CD14-positive monocyte (primary cell): Measurements from ENCODE around the gene PDE4D. TPM values are rescaled to one million over a fixed set of nuclear protein-coding genes. Genes with fewer than 3 reads are reported as not detected.
A peak's percentile ranks its signal among the peaks of the same experiment; 100 is the strongest.

Experiments used
- DNase-seq, 3 donors: peaks; one replicate each; pipeline ENCODE4 v3.0.0-alpha.2; 2011 to 2022
- H2AFZ ChIP-seq: 2 replicates; pipeline ENCODE4 v1.6.0; 2012; ENCODE audit warnings: mild to moderate bottlenecking, low read depth, low read length, inconsistent platforms; ENCODE audit not compliant: insufficient read depth, poor library complexity, severe bottlenecking
- H3K27ac ChIP-seq, 2 donors: 1 replicate in 1 of 2; 2 replicates in 1 of 2; pipeline ENCODE4 v1.5.1; 2012 to 2013; ENCODE audit warnings: low read length in 2 of 2, control low read depth in 1 of 2, inconsistent platforms in 1 of 2, low read depth in 1 of 2, mild to moderate bottlenecking in 1 of 2
- H3K27me3 ChIP-seq, 2 donors: one replicate each; pipeline versions ENCODE4 v1.6.0 to v1.6.1; 2011 to 2013; ENCODE audit warnings: low read length in 2 of 2; ENCODE audit not compliant: control insufficient read depth in 2 of 2, insufficient read depth in 2 of 2
- H3K36me3 ChIP-seq, 2 donors: replicated peaks in 1 of 2; 1 replicate in 1 of 2; 2 replicates in 1 of 2; pipeline versions ENCODE4 v1.5.1 to v1.6.1; 2012 to 2013; ENCODE audit warnings: low read length in 2 of 2, control low read depth in 1 of 2, inconsistent platforms in 1 of 2, mild to moderate bottlenecking in 1 of 2; ENCODE audit not compliant: insufficient read depth in 2 of 2, control insufficient read depth in 1 of 2
- H3K4me1 ChIP-seq, 2 donors: 1 replicate in 1 of 2; 2 replicates in 1 of 2; pipeline versions ENCODE4 v1.5.1 to v1.6.1; 2012 to 2013; ENCODE audit warnings: low read length in 2 of 2, control low read depth in 1 of 2, inconsistent platforms in 1 of 2, mild to moderate bottlenecking in 1 of 2, moderate library complexity in 1 of 2; ENCODE audit not compliant: insufficient read depth in 2 of 2, control insufficient read depth in 1 of 2
- H3K4me2 ChIP-seq: replicated peaks from 2 replicates; pipeline ENCODE3; 2012; ENCODE audit warnings: low read length, moderate library complexity, mild to moderate bottlenecking; ENCODE audit not compliant: poor library complexity, severe bottlenecking; ENCODE audit errors: extremely low read depth
- H3K4me3 ChIP-seq, 3 experiments: fragments of 200-600 bp in 1 of 3; sonication (generic) in 1 of 3; replicated peaks in 1 of 3; 1 replicate in 2 of 3; 2 replicates in 1 of 3; pipeline ENCODE4 v1.5.1; 2011 to 2013; ENCODE audit warnings: low read length in 3 of 3, mild to moderate bottlenecking in 3 of 3, control low read depth in 2 of 3, low read depth in 2 of 3, inconsistent platforms in 1 of 3, moderate library complexity in 1 of 3
- H3K79me2 ChIP-seq: 2 replicates; pipeline ENCODE4 v1.6.0; 2012; ENCODE audit warnings: mild to moderate bottlenecking, control low read depth, inconsistent platforms, low read length, moderate library complexity; ENCODE audit not compliant: insufficient read depth
- H3K9ac ChIP-seq: 2 replicates; pipeline ENCODE4 v1.6.0; 2017; ENCODE audit warnings: low read length, mild to moderate bottlenecking; ENCODE audit not compliant: insufficient read depth, poor library complexity, severe bottlenecking
- H3K9me3 ChIP-seq, 2 donors: replicated peaks in 1 of 2; 1 replicate in 1 of 2; 2 replicates in 1 of 2; pipeline versions ENCODE4 v1.5.1 to v1.6.1; 2012 to 2013; ENCODE audit warnings: low read length in 2 of 2, control low read depth in 1 of 2; ENCODE audit not compliant: control insufficient read depth in 1 of 2, insufficient read depth in 1 of 2
- H4K20me1 ChIP-seq: 2 replicates; pipeline ENCODE4 v1.6.0; 2012; ENCODE audit warnings: mild to moderate bottlenecking, low read length, control low read depth, moderate library complexity; ENCODE audit not compliant: insufficient read depth
- H3K27ac Mint-ChIP-seq, 7 donors: one replicate each; pipeline ENCODE4 v1.8.0; 2020; ENCODE audit warnings: mild to moderate bottlenecking in 7 of 7, mixed read lengths in 7 of 7, moderate library complexity in 6 of 7, inconsistent platforms in 2 of 7
- H3K27me3 Mint-ChIP-seq, 3 donors: one replicate each; pipeline ENCODE4 v1.8.0; 2021 to 2022; ENCODE audit warnings: low read depth in 3 of 3, mild to moderate bottlenecking in 3 of 3, mixed read lengths in 3 of 3, moderate library complexity in 3 of 3, inconsistent platforms in 1 of 3
- H3K36me3 Mint-ChIP-seq, 2 donors: one replicate each; pipeline ENCODE4 v1.8.0; 2020; ENCODE audit warnings: mixed read lengths in 2 of 2, inconsistent platforms in 1 of 2, mild to moderate bottlenecking in 1 of 2
- H3K4me1 Mint-ChIP-seq: one replicate; pipeline ENCODE4 v1.8.0; 2020; ENCODE audit warnings: mild to moderate bottlenecking, mixed read lengths
- H3K4me3 Mint-ChIP-seq, 2 donors: one replicate each; pipeline ENCODE4 v1.8.0; 2020; ENCODE audit warnings: mild to moderate bottlenecking in 2 of 2, mixed read lengths in 2 of 2, moderate library complexity in 1 of 2
- H3K9me3 Mint-ChIP-seq, 7 donors: one replicate each; pipeline ENCODE4 v1.8.0; 2020 to 2022; ENCODE audit warnings: mixed read lengths in 7 of 7, mild to moderate bottlenecking in 6 of 7, moderate library complexity in 6 of 7, inconsistent platforms in 2 of 7
- WGBS: methylation state at CpG from one replicate; pipeline ENCODE4 v1.1.5; 2013; ENCODE audit warnings: missing lambda C conversion rate; ENCODE audit not compliant: insufficient coverage; 5-methylcytosine and 5-hydroxymethylcytosine counted together
- intact Hi-C, 2 donors: fragments of 100-400 bp; cut with micrococcal nuclease; formaldehyde crosslinking; loops; one replicate each; pipeline versions ENCODE4 v1.15.0 to v1.15.1; 2023
- polyA plus RNA-seq, 3 donors: library from polyadenylated mRNA; depleted of rRNA in 1 of 3; unstranded in 2 of 3; stranded (reverse) in 1 of 3; fragments of 300-500 nt in 2 of 3; fragments of >200 nt in 1 of 3; fragmentation: Illumina TruSeq in 2 of 3; gene quantifications; 1 replicate in 2 of 3; 2 replicates in 1 of 3; pipeline ENCODE4 v1.2.3, GENCODE V29; 2012 to 2021
- TF ChIP-seq, protein P1 (sequence below): fragments of 200-600 bp; IDR thresholded peaks from one replicate; pipeline ENCODE4 v1.8.0; 2022; ENCODE audit warnings: antibody characterized with exemption, mild to moderate bottlenecking

The PDE4D gene
- polyA plus RNA-seq, 3 donors = 1.9 to 3.4 (median 2.8) TPM

GRCh38 chr5:59722874-59723273, 170.7 kb downstream of the PDE4D start:
- WGBS = no CpG with 5 or more reads among the region's 2 CpGs
- Histone ChIP-seq H3K4me1 (no peaks in the 10 kb centered on the region), H3K27ac (no peak overlapping the region), H3K27me3 (no peaks in the 10 kb centered on the region), H2AFZ (no peak overlapping the region), H4K20me1 (no peaks in the 10 kb centered on the region), H3K9ac (no peak overlapping the region), H3K36me3 (no peaks in the 10 kb centered on the region), H3K4me2 (no peak overlapping the region), H3K9me3 (no peaks in the 10 kb centered on the region), H3K4me3 (no peak overlapping the region), H3K79me2 (no peaks in the 10 kb centered on the region)
- DNase-seq = no peak
- TF ChIP-seq, protein P1, sequence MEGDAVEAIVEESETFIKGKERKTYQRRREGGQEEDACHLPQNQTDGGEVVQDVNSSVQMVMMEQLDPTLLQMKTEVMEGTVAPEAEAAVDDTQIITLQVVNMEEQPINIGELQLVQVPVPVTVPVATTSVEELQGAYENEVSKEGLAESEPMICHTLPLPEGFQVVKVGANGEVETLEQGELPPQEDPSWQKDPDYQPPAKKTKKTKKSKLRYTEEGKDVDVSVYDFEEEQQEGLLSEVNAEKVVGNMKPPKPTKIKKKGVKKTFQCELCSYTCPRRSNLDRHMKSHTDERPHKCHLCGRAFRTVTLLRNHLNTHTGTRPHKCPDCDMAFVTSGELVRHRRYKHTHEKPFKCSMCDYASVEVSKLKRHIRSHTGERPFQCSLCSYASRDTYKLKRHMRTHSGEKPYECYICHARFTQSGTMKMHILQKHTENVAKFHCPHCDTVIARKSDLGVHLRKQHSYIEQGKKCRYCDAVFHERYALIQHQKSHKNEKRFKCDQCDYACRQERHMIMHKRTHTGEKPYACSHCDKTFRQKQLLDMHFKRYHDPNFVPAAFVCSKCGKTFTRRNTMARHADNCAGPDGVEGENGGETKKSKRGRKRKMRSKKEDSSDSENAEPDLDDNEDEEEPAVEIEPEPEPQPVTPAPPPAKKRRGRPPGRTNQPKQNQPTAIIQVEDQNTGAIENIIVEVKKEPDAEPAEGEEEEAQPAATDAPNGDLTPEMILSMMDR = no peak
- H3K36me3 Mint-ChIP-seq = no peaks in the 10 kb centered on the region
- intact Hi-C loops = no loop called here
- H3K4me3 Mint-ChIP-seq = no peak overlapping the region
- no peak overlapping the region for H3K27ac Mint-ChIP-seq
- H3K4me1 Mint-ChIP-seq = no peaks in the 10 kb centered on the region
- H3K9me3 Mint-ChIP-seq = no peaks in the 10 kb centered on the region
- H3K27me3 Mint-ChIP-seq = no peaks in the 10 kb centered on the region

DNA sequence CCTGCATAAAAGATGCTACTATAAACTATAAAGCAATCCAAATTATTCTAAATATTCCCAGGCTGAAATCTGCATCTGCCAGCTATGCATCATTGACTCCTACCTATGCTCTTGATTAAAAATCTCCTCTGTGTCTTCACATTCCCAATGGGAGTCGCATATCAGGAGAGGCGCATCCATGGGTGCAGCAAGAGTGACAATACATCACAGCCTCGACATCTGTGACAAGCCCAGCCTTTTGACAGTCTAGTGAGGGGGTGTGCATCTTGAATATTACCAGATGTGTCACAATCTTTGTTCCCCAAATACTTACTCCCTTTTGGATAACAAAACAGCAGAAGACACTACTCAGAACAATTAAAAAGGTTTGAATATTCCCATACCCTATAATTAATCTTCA, 171.8 kb downstream of the PDE4D start:
- H3K4me1 ChIP-seq = no peaks in the 10 kb centered on the region
- TF ChIP-seq, protein P1 = no peak
- Mint-ChIP-seq H3K4me3 (no peak overlapping the region), H3K27ac (peak overlapping the region in 1 of 7 donors; percentile 44), H3K36me3 (peaks cover 0 to under 1% of the 10 kb centered on the region in 2 donors), H3K4me1 (no peaks in the 10 kb centered on the region), H3K9me3 (no peaks in the 10 kb centered on the region), H3K27me3 (no peaks in the 10 kb centered on the region)
- H3K27me3 ChIP-seq = no peaks in the 10 kb centered on the region
- H3K4me3 ChIP-seq = no peak overlapping the region
- no peaks in the 10 kb centered on the region for H3K79me2 ChIP-seq
- no peak overlapping the region for H3K9ac ChIP-seq
- intact Hi-C loops = no loop called here
- no peak overlapping the region for H3K4me2 ChIP-seq
- WGBS = no CpG with 5 or more reads among the region's 3 CpGs
- no peak overlapping the region for H3K27ac ChIP-seq
- no peak for DNase-seq
- H3K36me3 ChIP-seq = no peaks in the 10 kb centered on the region
- H3K9me3 ChIP-seq = no peaks in the 10 kb centered on the region
- no peaks in the 10 kb centered on the region for H4K20me1 ChIP-seq
- no peak overlapping the region for H2AFZ ChIP-seq
